ENCODE measurements around the gene MYO16.
A peak's percentile ranks its signal among the peaks of the same experiment; 100 is the strongest.

Gene MYO16

GRCh38 chr13:108795841-108796240, 166.4 kb downstream of the MYO16 start:
- DNase-seq (ENCODE audit: low read depth in 2 of 2): no peak

GRCh38 chr13:108797354-108797753, 167.9 kb downstream of the MYO16 start:
- DNase-seq (ENCODE audit: low read depth in 2 of 2): no peak

GRCh38 chr13:108807841-108808240, 178.4 kb downstream of the MYO16 start:
- peak in 1 of 2 experiments; percentile 1 for DNase-seq (ENCODE audit: low read depth in 2 of 2)

- DNase-seq (ENCODE audit: low read depth in 2 of 2): no peak
Observed at GRCh38 chr13:108812165-108812564, 182.8 kb downstream of the MYO16 start.

- DNase-seq (ENCODE audit: low read depth in 2 of 2): no peak
Observed at GRCh38 chr13:108812661-108813060, 183.2 kb downstream of the MYO16 start.

- no peak for DNase-seq (ENCODE audit: low read depth in 2 of 2)
Observed at GRCh38 chr13:108813587-108814170, 184.3 kb downstream of the MYO16 start.

- DNase-seq (ENCODE audit: low read depth in 2 of 2): no peak
Observed at GRCh38 chr13:108816375-108816774, 187.0 kb downstream of the MYO16 start.

GRCh38 chr13:108827646-108828045, 198.2 kb downstream of the MYO16 start:
- DNase-seq (ENCODE audit: low read depth in 2 of 2): no peak

GRCh38 chr13:108828086-108828815, 198.8 kb downstream of the MYO16 start:
- no peak for DNase-seq (ENCODE audit: low read depth in 2 of 2)

GRCh38 chr13:108830916-108831315, 201.5 kb downstream of the MYO16 start:
- DNase-seq (ENCODE audit: low read depth in 2 of 2): no peak

GRCh38 chr13:108833531-108833930, 204.1 kb downstream of the MYO16 start:
- DNase-seq (ENCODE audit: low read depth in 2 of 2): no peak

- DNase-seq (ENCODE audit: low read depth in 2 of 2): no peak
Observed at GRCh38 chr13:108834193-108834592, 204.8 kb downstream of the MYO16 start.

- no peak for DNase-seq (ENCODE audit: low read depth in 2 of 2)
Observed at GRCh38 chr13:108835083-108835482, 205.7 kb downstream of the MYO16 start.

GRCh38 chr13:108850691-108851090, 221.3 kb downstream of the MYO16 start:
- DNase-seq (ENCODE audit: low read depth in 2 of 2): no peak

- no peak for DNase-seq (ENCODE audit: low read depth in 2 of 2)
Observed at GRCh38 chr13:108851660-108852059, 222.2 kb downstream of the MYO16 start.

GRCh38 chr13:108853031-108853430, 223.6 kb downstream of the MYO16 start:
- DNase-seq (ENCODE audit: low read depth in 2 of 2): no peak

GRCh38 chr13:108855737-108856387, 226.5 kb downstream of the MYO16 start:
- DNase-seq (ENCODE audit: low read depth in 2 of 2): no peak

- DNase-seq (ENCODE audit: low read depth in 2 of 2): no peak
Observed at GRCh38 chr13:108858676-108859075, 229.3 kb downstream of the MYO16 start.

- DNase-seq (ENCODE audit: low read depth in 2 of 2): peak; percentile 69 to 74
Observed at GRCh38 chr13:108859197-108860012, 230.0 kb downstream of the MYO16 start.

- DNase-seq (ENCODE audit: low read depth in 2 of 2): no peak
Observed at GRCh38 chr13:108860418-108860817, 231.0 kb downstream of the MYO16 start.

- no peak for DNase-seq (ENCODE audit: low read depth in 2 of 2)
Observed at GRCh38 chr13:108877300-108877699, 247.9 kb downstream of the MYO16 start.

- DNase-seq (ENCODE audit: low read depth in 2 of 2): no peak
Observed at GRCh38 chr13:108878732-108879131, 249.3 kb downstream of the MYO16 start.

Measured in fibroblast of skin of left biceps (primary cell).